Adipocyte (in vitro differentiated cells): ENCODE measurements around the gene ANO2.

Source experiments
- DNase-seq: peaks from one replicate; pipeline ENCODE4 v3.0.0-alpha.2; 2015; ENCODE audit warnings: low read depth
- H3K27me3 ChIP-seq: replicated peaks from 2 replicates; pipeline ENCODE4 v1.7.0; 2013; ENCODE audit warnings: mild to moderate bottlenecking, low read length, moderate library complexity; ENCODE audit not compliant: control insufficient read depth, insufficient read depth
- H3K36me3 ChIP-seq: 2 replicates; pipeline ENCODE4 v1.7.0; 2013; ENCODE audit warnings: low read length, mild to moderate bottlenecking, moderate library complexity; ENCODE audit not compliant: control insufficient read depth, insufficient read depth, severe bottlenecking
- H3K4me1 ChIP-seq: 2 replicates; pipeline ENCODE4 v1.7.0; 2013; ENCODE audit warnings: mild to moderate bottlenecking, low read length, moderate library complexity; ENCODE audit not compliant: control insufficient read depth, insufficient read depth
- H3K4me3 ChIP-seq: 2 replicates; pipeline ENCODE4 v1.7.0; 2013; ENCODE audit warnings: mild to moderate bottlenecking, low read length, moderate library complexity
- H3K9ac ChIP-seq: 2 replicates; pipeline ENCODE4 v1.7.0; 2013; ENCODE audit warnings: mild to moderate bottlenecking, low read length, moderate library complexity
- H3K9me3 ChIP-seq: 2 replicates; pipeline ENCODE4 v1.7.0; 2013; ENCODE audit warnings: mild to moderate bottlenecking, low read length, moderate library complexity; ENCODE audit not compliant: control insufficient read depth

ANO2 gene

DNA sequence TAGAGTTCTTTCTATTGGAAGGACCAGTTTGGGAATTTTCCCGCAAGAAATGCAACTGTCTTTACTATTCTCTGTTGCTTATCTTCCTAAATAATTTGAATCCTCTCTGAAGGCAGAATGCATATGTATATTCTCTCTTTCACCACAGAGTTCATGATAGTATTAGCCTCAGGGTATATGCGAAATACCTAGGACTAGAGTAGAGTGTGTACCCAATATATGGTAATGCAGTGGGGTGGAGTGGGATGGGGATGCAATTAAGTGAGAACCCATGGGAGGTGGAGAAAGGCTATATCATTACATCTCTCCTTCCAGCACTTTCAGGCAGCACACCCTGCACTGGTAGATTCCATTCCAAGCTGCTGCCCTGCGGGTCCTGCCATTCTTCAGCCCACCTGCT, 207.3 kb downstream of the ANO2 start:
- Histone ChIP-seq H3K9ac (no peak overlapping the region), H3K36me3 (no peaks in the 10 kb centered on the region), H3K4me3 (no peak overlapping the region), H3K27me3 (peaks cover 25% of the 10 kb centered on the region), H3K4me1 (no peaks in the 10 kb centered on the region), H3K9me3 (no peaks in the 10 kb centered on the region)
- DNase-seq, result no peak

DNA sequence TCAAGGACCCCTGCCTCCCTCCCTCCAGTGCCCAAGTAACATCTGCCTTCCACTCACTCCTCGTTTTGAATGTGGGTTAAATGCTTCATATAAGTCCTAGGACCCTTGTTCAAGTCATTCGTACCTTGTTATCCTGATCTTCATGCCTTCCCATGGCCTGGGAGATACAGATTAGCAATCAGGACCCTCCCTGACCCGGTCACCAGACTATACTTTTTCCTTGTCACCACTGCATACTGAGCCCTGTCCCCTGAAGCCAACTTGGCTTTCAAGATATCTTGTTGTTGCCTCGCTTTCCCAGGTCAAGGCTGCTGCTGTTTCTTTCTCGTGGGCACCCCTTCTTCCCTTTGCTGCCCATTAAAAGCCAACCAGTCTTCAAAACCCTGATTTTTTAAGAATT, 208.5 kb downstream of the ANO2 start:
- no peak overlapping the region for H3K9ac ChIP-seq
- no peaks in the 10 kb centered on the region for H3K4me1 ChIP-seq
- no peaks in the 10 kb centered on the region for H3K9me3 ChIP-seq
- DNase-seq, result no peak
- no peaks in the 10 kb centered on the region for H3K36me3 ChIP-seq
- H3K27me3 ChIP-seq, result peaks cover 25% of the 10 kb centered on the region
- no peak overlapping the region for H3K4me3 ChIP-seq

DNA sequence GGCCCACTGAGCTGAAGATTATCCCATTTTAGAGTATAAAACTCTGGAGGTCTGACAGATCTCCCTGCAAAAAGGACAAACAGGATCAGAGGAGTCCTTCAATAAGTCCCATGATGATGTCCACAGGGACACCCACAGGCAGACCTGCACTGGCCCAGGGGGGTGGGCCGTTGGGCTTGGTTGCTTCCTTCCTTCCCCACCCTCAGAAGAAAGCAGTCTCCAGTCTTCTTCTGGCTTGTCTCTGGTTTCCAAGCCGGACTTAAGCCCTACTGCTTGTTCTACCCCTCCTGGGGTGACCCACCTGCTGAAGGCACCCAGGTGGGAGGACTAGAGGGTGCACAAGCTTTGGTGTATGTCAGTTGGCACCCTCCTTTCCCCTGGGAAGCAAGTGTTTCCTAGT, 209.0 kb downstream of the ANO2 start:
- Histone ChIP-seq H3K36me3 (no peaks in the 10 kb centered on the region), H3K4me3 (no peak overlapping the region), H3K4me1 (no peaks in the 10 kb centered on the region), H3K27me3 (peaks cover 25% of the 10 kb centered on the region), H3K9ac (no peak overlapping the region), H3K9me3 (no peaks in the 10 kb centered on the region)
- no peak for DNase-seq

DNA sequence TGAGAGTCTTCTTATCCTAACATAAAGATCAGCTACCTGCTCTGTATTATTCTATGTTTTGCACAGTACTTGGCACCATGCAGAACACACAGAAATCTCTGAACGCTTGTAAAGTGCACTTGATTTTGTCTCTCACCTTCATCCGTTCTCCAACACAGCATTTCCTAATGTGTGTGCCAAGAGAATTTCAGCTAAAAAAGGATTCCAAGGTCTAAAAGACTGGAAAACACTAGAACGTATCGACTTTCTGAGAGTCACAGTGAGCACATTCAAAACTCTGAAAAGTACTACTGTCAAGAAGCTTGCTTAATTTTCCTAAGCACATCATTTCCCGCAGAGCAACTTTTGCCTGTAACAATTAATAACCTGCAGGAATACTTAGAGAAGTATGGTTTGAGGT, 211.1 kb downstream of the ANO2 start:
- Histone ChIP-seq H3K9ac (no peak overlapping the region), H3K36me3 (no peaks in the 10 kb centered on the region), H3K4me3 (no peak overlapping the region), H3K9me3 (no peaks in the 10 kb centered on the region), H3K4me1 (no peaks in the 10 kb centered on the region), H3K27me3 (peaks cover 20% of the 10 kb centered on the region)
- DNase-seq, result no peak

DNA sequence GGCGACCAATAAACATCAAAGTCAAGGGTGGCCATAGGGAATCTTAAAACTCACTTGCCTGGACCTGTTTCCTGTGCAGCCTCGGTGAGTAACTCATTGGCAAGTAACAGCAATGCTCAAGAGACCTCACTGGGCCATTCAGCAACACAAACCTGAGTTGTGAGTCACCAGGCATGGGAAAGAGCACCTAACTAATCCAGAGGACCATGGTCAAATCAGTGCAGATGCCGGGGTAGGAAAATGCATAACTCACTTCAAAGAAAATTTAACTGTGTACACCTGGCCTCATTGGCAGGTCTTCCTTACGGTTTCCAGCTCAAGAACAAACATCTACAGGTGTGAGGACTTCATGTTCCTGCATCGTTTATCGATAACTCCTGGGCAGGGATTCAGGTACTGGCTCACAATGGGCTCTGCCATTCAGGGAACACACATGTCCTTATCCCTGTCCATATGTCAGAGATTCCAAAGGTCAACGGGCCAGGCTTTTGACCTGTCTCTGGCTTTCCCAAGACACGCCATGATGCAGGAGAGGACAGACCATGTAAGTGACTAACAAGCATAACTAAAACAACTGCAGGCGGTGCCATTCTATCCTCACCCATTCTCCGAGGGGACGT, 211.8 kb downstream of the ANO2 start:
- Histone ChIP-seq H3K4me3 (no peak overlapping the region), H3K9ac (no peak overlapping the region), H3K36me3 (no peaks in the 10 kb centered on the region), H3K9me3 (no peaks in the 10 kb centered on the region), H3K4me1 (no peaks in the 10 kb centered on the region), H3K27me3 (peaks cover 18% of the 10 kb centered on the region)
- no peak for DNase-seq

DNA sequence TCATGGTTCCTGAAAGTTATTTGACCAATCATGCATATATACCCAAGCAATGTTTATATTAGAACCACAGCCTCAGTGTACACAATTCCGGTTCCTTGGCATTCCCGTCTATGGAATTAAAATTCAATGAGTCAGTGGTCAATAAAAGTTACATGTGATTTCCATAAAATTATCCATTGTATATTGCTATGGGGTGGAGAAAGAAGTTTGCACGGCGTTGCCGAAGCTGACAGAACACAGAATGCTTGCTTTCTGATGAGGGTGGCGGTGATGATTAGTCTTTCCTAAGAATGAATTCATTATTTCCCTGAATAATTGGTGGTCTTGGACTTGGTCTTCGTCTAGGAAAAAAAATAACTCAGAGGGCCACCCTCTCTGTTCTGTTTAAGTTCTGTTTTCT, 214.1 kb downstream of the ANO2 start:
- Histone ChIP-seq H3K4me3 (no peak overlapping the region), H3K4me1 (no peaks in the 10 kb centered on the region), H3K36me3 (no peaks in the 10 kb centered on the region), H3K9me3 (no peaks in the 10 kb centered on the region), H3K9ac (no peak overlapping the region), H3K27me3 (peaks cover 15% of the 10 kb centered on the region)
- no peak for DNase-seq

DNA sequence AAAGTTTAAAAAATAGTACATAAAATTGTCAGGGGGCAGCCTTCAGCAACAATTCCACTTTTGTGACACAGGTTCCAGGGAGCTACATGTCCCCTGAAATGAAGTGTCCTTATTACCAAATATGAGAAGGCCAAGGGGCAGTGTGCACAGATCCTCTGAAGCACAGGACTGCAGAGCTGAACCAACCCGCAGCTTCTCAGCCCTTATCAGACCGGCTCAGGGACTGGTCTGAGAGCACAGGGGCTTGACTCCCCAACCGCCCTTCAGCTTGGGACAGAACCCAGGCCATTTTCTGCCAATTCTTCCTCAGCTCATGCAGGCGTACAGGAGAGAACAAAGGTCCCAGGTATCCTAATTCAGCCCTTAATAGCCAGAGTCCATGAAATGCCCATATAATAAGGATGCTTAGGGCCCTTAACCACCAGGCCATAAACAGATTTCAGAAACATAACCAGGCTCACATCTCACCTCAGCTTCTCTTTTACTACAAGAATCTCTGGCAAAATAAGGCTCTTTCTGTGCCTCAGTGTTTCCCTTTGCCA, 221.3 kb downstream of the ANO2 start:
- Histone ChIP-seq H3K36me3 (no peaks in the 10 kb centered on the region), H3K4me1 (no peaks in the 10 kb centered on the region), H3K4me3 (no peak overlapping the region), H3K27me3 (peaks cover 13% of the 10 kb centered on the region), H3K9me3 (peaks cover 2% of the 10 kb centered on the region), H3K9ac (no peak overlapping the region)
- no peak for DNase-seq

DNA sequence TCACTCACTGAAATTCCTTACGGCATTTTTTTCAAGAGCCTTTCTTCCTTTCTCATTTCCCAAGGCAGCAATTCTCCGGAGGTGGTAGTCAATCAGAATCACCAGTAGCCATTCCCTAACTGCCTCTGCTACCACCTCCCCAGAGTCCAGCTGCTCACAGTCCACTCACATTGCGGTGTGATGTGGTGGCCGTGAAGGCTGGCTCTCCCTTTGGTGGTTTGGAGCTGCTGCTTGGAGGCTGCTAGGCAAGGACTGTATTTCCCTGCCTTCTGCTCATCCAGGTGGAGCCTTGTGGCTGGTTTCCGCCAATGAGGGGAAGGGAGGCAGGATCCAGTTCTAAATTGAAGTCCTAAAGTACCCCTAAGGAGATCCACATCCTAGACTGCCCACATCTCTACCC, 222.0 kb downstream of the ANO2 start:
- no peak for DNase-seq
- peaks cover 2% of the 10 kb centered on the region for H3K9me3 ChIP-seq
- H3K4me1 ChIP-seq, result no peaks in the 10 kb centered on the region
- H3K27me3 ChIP-seq, result peaks cover 17% of the 10 kb centered on the region
- no peak overlapping the region for H3K9ac ChIP-seq
- H3K36me3 ChIP-seq, result no peaks in the 10 kb centered on the region
- no peak overlapping the region for H3K4me3 ChIP-seq

DNA sequence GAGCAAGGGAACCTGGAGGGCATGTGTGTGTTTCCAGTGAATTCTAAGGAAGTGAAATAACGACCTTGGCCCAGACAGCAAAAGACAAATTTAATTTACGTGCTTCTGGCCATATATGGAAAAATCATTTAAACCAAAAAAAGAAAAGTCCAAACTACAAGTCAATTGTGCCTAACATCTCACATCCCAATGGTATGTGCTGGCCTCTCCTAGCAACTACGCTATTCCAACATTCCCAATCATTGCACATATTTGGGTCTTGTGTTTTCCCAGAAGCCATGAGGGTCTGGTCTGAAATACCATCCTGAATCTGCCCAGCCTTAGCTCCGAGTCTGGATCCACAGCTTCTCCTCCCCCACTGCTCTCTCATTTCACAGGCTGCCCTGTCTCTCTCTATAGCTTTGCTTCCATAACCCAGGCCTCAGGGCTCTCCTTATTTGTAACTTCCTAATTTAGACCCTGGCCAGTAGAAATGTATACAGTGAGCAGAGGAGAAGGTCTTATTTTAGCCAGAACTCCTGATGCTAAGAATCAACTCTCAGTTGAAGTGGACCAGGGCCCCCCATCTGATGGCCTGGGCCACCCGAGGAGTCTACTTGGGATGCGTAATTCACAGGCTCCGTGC, 224.6 kb downstream of the ANO2 start:
- no peaks in the 10 kb centered on the region for H3K36me3 ChIP-seq
- no peak overlapping the region for H3K4me3 ChIP-seq
- H3K27me3 ChIP-seq, result peaks cover 11% of the 10 kb centered on the region
- DNase-seq, result no peak
- no peak overlapping the region for H3K9ac ChIP-seq
- peaks cover 2% of the 10 kb centered on the region for H3K9me3 ChIP-seq
- H3K4me1 ChIP-seq, result no peaks in the 10 kb centered on the region

DNA sequence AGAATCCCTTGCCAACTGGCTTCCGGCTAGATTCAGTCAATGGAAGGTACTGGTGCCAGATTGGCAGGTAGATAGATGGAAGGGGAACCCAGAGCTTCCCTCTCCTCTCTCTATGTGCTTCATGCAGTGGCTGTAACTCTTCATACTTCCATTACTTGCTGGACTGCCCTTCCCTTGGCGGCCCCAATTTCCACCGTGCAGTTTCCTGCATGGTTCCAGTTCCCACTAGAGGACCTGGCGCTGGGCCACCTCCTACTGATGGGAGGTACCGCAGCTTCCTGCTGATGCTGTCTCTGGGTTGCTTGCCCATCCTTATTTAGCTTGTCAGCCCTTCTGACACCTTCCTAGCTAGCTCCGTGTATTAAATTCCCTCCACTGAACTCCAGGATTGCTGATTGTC, 226.4 kb downstream of the ANO2 start:
- H3K36me3 ChIP-seq, result no peaks in the 10 kb centered on the region
- peaks cover 2% of the 10 kb centered on the region for H3K9me3 ChIP-seq
- no peaks in the 10 kb centered on the region for H3K4me1 ChIP-seq
- H3K9ac ChIP-seq, result no peak overlapping the region
- H3K27me3 ChIP-seq, result peaks cover 9% of the 10 kb centered on the region
- H3K4me3 ChIP-seq, result no peak overlapping the region
- DNase-seq, result no peak

DNA sequence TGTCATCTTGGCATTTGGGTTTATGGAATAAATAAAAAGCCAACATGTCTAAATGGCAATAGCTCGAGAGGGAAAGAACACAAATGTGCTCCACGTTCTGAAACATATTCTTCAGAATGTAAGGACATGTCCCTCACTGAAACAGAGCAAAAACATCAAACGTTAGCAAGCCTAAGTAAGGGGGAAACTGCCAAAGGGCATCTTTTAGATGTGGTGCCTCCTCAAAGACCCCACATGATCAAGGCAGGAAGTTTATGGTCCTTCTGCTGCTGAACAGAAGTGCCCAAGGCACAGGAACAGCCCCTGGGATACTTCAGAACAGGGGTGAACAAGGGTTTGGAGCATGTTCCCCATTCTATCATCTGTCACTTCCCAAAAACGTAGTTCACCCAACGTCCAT, 227.0 kb downstream of the ANO2 start:
- Histone ChIP-seq H3K4me3 (no peak overlapping the region), H3K27me3 (peaks cover 8% of the 10 kb centered on the region), H3K9me3 (peaks cover 2% of the 10 kb centered on the region), H3K36me3 (no peaks in the 10 kb centered on the region), H3K4me1 (no peaks in the 10 kb centered on the region), H3K9ac (no peak overlapping the region)
- DNase-seq, result no peak

DNA sequence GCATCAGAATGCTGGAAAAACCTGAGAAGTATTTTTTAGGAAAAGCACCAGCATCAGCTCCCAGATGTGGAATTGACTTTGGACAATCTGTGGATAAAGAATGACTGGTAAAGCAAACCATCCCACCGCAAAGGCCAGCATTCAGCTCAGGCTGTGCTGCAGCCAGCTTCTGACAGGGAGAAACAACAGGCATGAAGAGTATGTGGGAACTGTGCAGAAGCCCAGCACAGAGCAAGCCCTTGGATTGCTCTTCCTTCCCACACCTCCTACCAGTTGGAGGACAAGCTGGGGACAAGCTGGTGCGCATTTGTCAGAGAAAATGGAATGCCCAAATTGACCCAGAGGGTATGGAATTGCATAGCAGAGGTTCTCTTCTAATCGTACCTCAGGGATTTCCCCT, 228.1 kb downstream of the ANO2 start:
- DNase-seq, result no peak
- peaks cover 2% of the 10 kb centered on the region for H3K9me3 ChIP-seq
- peaks cover 8% of the 10 kb centered on the region for H3K27me3 ChIP-seq
- no peak overlapping the region for H3K4me3 ChIP-seq
- H3K36me3 ChIP-seq, result no peaks in the 10 kb centered on the region
- H3K4me1 ChIP-seq, result no peaks in the 10 kb centered on the region
- no peak overlapping the region for H3K9ac ChIP-seq
